HG03139 (cell line): ENCODE results near the gene ASCC1.
"Not testable (repeated sequence)": the region's sequence is repeated elsewhere in the genome, so short reads cannot be mapped to it uniquely, and the experiment has no call there.

ENCODE experiments used
- ATAC-seq: cut with Tn5 transposase; IDR thresholded peaks from one replicate; pipeline ENCODE4 v1.9.1; 2021; ENCODE audit not compliant: unreplicated experiment

The ASCC1 gene

GRCh38 chr10:72223743-72224101 is 7.6 kb upstream of the ASCC1 start:
- ATAC-seq = no peak

GRCh38 chr10:72221278-72221677 is 5.2 kb upstream of the ASCC1 start:
- no peak for ATAC-seq

GRCh38 chr10:72220637-72221036 is 4.6 kb upstream of the ASCC1 start:
- no peak for ATAC-seq

- ATAC-seq = no peak
These were observed 3.2 kb upstream of the ASCC1 start for GRCh38 chr10:72219235-72219814.

- ATAC-seq = no peak
These were observed 2.6 kb upstream of the ASCC1 start for GRCh38 chr10:72218726-72219125.

GRCh38 chr10:72218325-72218724 is 2.2 kb upstream of the ASCC1 start:
- no peak for ATAC-seq

GRCh38 chr10:72211832-72212231 is 4.2 kb downstream of the ASCC1 start:
- not testable (repeated sequence) for ATAC-seq

- ATAC-seq = not testable (repeated sequence)
These were observed 4.7 kb downstream of the ASCC1 start for GRCh38 chr10:72211381-72211780.

GRCh38 chr10:72208526-72208925 is 7.5 kb downstream of the ASCC1 start:
- ATAC-seq = not testable (repeated sequence)

GRCh38 chr10:72206511-72207229 is 9.4 kb downstream of the ASCC1 start:
- ATAC-seq = no peak

GRCh38 chr10:72204724-72205123 is 11.4 kb downstream of the ASCC1 start:
- no peak for ATAC-seq

GRCh38 chr10:72204296-72204695 is 11.8 kb downstream of the ASCC1 start:
- ATAC-seq = no peak

GRCh38 chr10:72201293-72201692 is 14.8 kb downstream of the ASCC1 start:
- no peak for ATAC-seq

- ATAC-seq = no peak
These were observed 15.2 kb downstream of the ASCC1 start for GRCh38 chr10:72200883-72201282.

GRCh38 chr10:72194949-72195348 is 21.1 kb downstream of the ASCC1 start:
- ATAC-seq = no peak

- no peak for ATAC-seq
These were observed 29.1 kb downstream of the ASCC1 start for GRCh38 chr10:72186982-72187330.

- ATAC-seq = no peak
These were observed 29.7 kb downstream of the ASCC1 start for GRCh38 chr10:72186258-72186981.

- ATAC-seq = no peak
These were observed 31.9 kb downstream of the ASCC1 start for GRCh38 chr10:72184156-72184555.

GRCh38 chr10:72177454-72177853 is 38.6 kb downstream of the ASCC1 start:
- ATAC-seq = no peak

GRCh38 chr10:72176701-72177100 is 39.4 kb downstream of the ASCC1 start:
- ATAC-seq = no peak

- no peak for ATAC-seq
These were observed 40.9 kb downstream of the ASCC1 start for GRCh38 chr10:72175149-72175548.

- ATAC-seq = no peak
These were observed 41.8 kb downstream of the ASCC1 start for GRCh38 chr10:72174297-72174662.
